OCI-LY1 (cell line): Measurements from ENCODE around the gene COL23A1.

Experiments used
- EZH2 ChIP-seq: fragments of 200-600 bp; sonication (generic), shearing (Covaris generic); IDR thresholded peaks from 2 replicates; pipeline ENCODE4 v1.8.0; 2017; ENCODE audit warnings: borderline replicate concordance, mixed run types, mild to moderate bottlenecking, antibody characterized with exemption, low read length, moderate library complexity, mixed read lengths
- TF ChIP-seq, protein P1 (sequence below): fragments of 200-600 bp; sonication (generic), shearing (Covaris generic); IDR thresholded peaks from 2 replicates; pipeline ENCODE4 v1.5.1; 2017; ENCODE audit warnings: mild to moderate bottlenecking, antibody characterized with exemption, low read length, moderate library complexity, mixed read lengths

GRCh38 chr5:178250263-178250662 lies 339.9 kb downstream of the COL23A1 start:
- TF ChIP-seq, protein P1, sequence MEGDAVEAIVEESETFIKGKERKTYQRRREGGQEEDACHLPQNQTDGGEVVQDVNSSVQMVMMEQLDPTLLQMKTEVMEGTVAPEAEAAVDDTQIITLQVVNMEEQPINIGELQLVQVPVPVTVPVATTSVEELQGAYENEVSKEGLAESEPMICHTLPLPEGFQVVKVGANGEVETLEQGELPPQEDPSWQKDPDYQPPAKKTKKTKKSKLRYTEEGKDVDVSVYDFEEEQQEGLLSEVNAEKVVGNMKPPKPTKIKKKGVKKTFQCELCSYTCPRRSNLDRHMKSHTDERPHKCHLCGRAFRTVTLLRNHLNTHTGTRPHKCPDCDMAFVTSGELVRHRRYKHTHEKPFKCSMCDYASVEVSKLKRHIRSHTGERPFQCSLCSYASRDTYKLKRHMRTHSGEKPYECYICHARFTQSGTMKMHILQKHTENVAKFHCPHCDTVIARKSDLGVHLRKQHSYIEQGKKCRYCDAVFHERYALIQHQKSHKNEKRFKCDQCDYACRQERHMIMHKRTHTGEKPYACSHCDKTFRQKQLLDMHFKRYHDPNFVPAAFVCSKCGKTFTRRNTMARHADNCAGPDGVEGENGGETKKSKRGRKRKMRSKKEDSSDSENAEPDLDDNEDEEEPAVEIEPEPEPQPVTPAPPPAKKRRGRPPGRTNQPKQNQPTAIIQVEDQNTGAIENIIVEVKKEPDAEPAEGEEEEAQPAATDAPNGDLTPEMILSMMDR: no peak
- TF ChIP-seq EZH2: no peak
